ENCODE measurements around the gene LY6G5B.

DNA sequence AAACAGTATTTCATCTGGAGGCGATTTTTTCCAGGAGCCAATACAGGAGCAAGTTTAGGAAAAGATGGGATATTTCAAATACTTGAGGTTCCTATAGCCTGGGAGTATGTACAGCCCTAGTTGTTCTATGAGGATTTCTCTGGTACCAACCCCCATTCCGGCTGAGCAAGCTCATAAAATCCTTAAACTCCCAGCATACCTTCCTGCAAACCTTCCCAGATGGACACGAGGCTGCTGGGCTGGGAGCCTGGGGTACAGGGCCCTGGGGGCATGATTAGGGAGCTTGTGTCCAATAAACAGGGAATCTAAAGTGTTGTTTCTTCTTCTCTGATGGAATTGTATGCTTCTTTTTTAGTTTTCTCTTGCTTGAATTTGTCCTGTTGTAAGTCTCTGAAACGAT, 47.8 kb upstream of the LY6G5B start:
- TF ChIP-seq, protein P1, sequence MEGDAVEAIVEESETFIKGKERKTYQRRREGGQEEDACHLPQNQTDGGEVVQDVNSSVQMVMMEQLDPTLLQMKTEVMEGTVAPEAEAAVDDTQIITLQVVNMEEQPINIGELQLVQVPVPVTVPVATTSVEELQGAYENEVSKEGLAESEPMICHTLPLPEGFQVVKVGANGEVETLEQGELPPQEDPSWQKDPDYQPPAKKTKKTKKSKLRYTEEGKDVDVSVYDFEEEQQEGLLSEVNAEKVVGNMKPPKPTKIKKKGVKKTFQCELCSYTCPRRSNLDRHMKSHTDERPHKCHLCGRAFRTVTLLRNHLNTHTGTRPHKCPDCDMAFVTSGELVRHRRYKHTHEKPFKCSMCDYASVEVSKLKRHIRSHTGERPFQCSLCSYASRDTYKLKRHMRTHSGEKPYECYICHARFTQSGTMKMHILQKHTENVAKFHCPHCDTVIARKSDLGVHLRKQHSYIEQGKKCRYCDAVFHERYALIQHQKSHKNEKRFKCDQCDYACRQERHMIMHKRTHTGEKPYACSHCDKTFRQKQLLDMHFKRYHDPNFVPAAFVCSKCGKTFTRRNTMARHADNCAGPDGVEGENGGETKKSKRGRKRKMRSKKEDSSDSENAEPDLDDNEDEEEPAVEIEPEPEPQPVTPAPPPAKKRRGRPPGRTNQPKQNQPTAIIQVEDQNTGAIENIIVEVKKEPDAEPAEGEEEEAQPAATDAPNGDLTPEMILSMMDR (IDR thresholded peaks at IDR 0.05; ENCODE audit: low read length): no peak
- TF ChIP-seq EZH2 (optimal IDR thresholded peaks at IDR 0.05; ENCODE audit: low read depth, low read length): no peak
- TF ChIP-seq EZH2phosphoT487 (IDR thresholded peaks at IDR 0.05; ENCODE audit: low read length): no peak
